Hepatocyte (in vitro differentiated cells): ENCODE results near the gene ADGRV1. TPM values are rescaled to one million over a fixed set of nuclear protein-coding genes. Genes with fewer than 3 reads are reported as not detected.
A peak's percentile ranks its signal among the peaks of the same experiment; 100 is the strongest.

Experiments used
- DNase-seq: peaks from one replicate; pipeline ENCODE4 v3.0.0-alpha.2; 2016; ENCODE audit warnings: low spot score
- H2AFZ ChIP-seq: fragments of 200-600 bp; sonication (generic); 2 replicates; pipeline ENCODE4 v1.6.0; 2016; ENCODE audit warnings: antibody characterized with exemption, mild to moderate bottlenecking
- H3K27ac ChIP-seq: fragments of 200-600 bp; sonication (generic); 2 replicates; pipeline ENCODE4 v1.5.1; 2016; ENCODE audit warnings: mild to moderate bottlenecking
- H3K27me3 ChIP-seq: fragments of 200-600 bp; sonication (generic); 2 replicates; pipeline ENCODE4 v1.6.1; 2016
- H3K36me3 ChIP-seq: fragments of 200-600 bp; sonication (generic); replicated peaks from 2 replicates; pipeline ENCODE4 v1.5.1; 2016; ENCODE audit warnings: low read depth; ENCODE audit not compliant: insufficient read depth
- H3K4me1 ChIP-seq: fragments of 200-600 bp; sonication (generic); 2 replicates; pipeline ENCODE4 v1.5.1; 2016; ENCODE audit warnings: mild to moderate bottlenecking, moderate library complexity; ENCODE audit not compliant: insufficient read depth
- H3K4me2 ChIP-seq: fragments of 200-600 bp; sonication (generic); 2 replicates; pipeline ENCODE4 v1.6.0; 2016
- H3K4me3 ChIP-seq: fragments of 200-600 bp; sonication (generic); 2 replicates; pipeline ENCODE4 v1.5.1; 2016; ENCODE audit warnings: mild to moderate bottlenecking
- H3K79me2 ChIP-seq: fragments of 200-600 bp; sonication (generic); 2 replicates; pipeline ENCODE4 v1.6.0; 2017; ENCODE audit warnings: mild to moderate bottlenecking
- H3K9me2 ChIP-seq: fragments of 200-600 bp; sonication (generic); replicated peaks from 2 replicates; pipeline ENCODE4 v1.6.0; 2017; ENCODE audit warnings: mild to moderate bottlenecking; ENCODE audit not compliant: insufficient read depth
- H3K9me3 ChIP-seq: fragments of 200-600 bp; sonication (generic); 2 replicates; pipeline ENCODE4 v1.5.1; 2016; ENCODE audit warnings: low read depth, mild to moderate bottlenecking
- H4K20me1 ChIP-seq: fragments of 200-600 bp; sonication (generic); 2 replicates; pipeline ENCODE4 v1.6.0; 2016; ENCODE audit warnings: mild to moderate bottlenecking; ENCODE audit not compliant: insufficient read depth, poor library complexity, severe bottlenecking
- EZH2 ChIP-seq: fragments of 200-600 bp; sonication (generic); IDR thresholded peaks from 2 replicates; pipeline ENCODE4 v1.6.1; 2016; ENCODE audit warnings: antibody characterized with exemption, mild to moderate bottlenecking, borderline replicate concordance
- EZH2phosphoT487 ChIP-seq: fragments of 200-600 bp; sonication (generic); IDR thresholded peaks from one replicate; pipeline ENCODE4 v1.6.1; 2018; ENCODE audit warnings: antibody characterized with exemption, mild to moderate bottlenecking, low read depth, moderate library complexity; ENCODE audit not compliant: unreplicated experiment, severe bottlenecking
- WGBS: methylation state at CpG from one replicate; pipeline ENCODE4 v1.1.6; 2016; ENCODE audit warnings: low lambda C conversion rate; ENCODE audit errors: missing lambda C conversion rate; 5-methylcytosine and 5-hydroxymethylcytosine counted together
- polyA plus RNA-seq: library from polyadenylated mRNA; unstranded; fragments of >200 nt; fragmentation: Nextera tagmentation; extraction: Ambion mirVana; gene quantifications from 2 replicates; pipeline ENCODE4 v1.2.1, GENCODE V29; 2016
- total RNA-seq: library from RNA; depleted of rRNA; stranded (reverse); fragments of >200 nt; gene quantifications from 2 replicates; pipeline ENCODE4 v1.2.3, GENCODE V29; 2014
- TF ChIP-seq, protein P1 (sequence below): fragments of 200-600 bp; sonication (generic); IDR thresholded peaks from 2 replicates; pipeline ENCODE4 v1.5.1; 2016; ENCODE audit warnings: antibody characterized with exemption, mild to moderate bottlenecking; ENCODE audit not compliant: poor library complexity

The ADGRV1 gene
- total and polyA plus RNA-seq, 2 experiments from 2014 or later, result 74.9 to 88.3 TPM

DNA sequence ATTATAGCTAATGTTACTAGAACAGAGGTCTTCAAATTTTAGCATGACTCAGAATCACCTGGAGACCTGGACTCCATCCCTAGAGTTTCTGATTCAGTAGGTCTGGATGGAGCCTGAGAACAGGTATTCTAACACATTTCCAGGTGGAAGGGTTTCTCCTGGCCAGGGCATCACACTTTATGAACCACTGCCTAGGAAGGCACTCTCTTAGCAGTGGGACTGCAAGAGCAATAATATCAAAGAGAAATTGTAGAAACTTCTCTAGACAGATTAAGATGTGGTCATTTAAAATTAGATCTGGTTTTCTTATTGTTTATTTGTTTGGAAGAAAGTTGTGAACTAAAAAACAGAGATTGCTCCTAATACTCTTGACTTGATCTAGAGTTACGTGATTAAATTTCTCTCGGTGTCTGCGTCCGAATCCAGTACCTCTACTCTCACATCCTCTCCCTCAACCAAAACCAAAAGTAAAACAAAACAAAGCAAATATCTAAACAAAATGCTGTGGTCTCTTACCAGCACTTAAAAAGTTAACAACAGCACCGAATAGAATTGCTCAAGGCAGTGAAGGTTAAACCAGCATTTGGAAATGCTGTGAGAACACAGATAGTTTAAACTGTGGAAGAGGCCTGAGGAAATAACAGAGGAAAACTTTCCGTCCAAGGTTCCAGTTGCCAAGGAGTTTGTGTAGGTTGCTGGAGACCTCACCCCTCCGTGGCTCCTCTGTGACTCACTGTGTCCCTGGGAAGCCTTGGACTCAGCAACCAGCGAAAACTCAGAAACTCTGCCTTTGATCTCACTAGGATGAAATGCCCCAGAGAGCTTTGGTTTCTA, 631.1 kb downstream of the ADGRV1 start:
- 45% methylated on average over 8 of the region's 8 CpGs for WGBS
- H4K20me1 ChIP-seq, result no peaks in the 10 kb centered on the region
- H2AFZ ChIP-seq, result peak overlapping the region; percentile 13
- H3K79me2 ChIP-seq, result no peaks in the 10 kb centered on the region
- peak; percentile 86 for DNase-seq
- no peaks in the 10 kb centered on the region for H3K36me3 ChIP-seq
- H3K27ac ChIP-seq, result peak overlapping the region; percentile 68
- no peak overlapping the region for H3K4me3 ChIP-seq
- no peaks in the 10 kb centered on the region for H3K27me3 ChIP-seq
- TF ChIP-seq EZH2phosphoT487, result no peak
- TF ChIP-seq, protein P1, sequence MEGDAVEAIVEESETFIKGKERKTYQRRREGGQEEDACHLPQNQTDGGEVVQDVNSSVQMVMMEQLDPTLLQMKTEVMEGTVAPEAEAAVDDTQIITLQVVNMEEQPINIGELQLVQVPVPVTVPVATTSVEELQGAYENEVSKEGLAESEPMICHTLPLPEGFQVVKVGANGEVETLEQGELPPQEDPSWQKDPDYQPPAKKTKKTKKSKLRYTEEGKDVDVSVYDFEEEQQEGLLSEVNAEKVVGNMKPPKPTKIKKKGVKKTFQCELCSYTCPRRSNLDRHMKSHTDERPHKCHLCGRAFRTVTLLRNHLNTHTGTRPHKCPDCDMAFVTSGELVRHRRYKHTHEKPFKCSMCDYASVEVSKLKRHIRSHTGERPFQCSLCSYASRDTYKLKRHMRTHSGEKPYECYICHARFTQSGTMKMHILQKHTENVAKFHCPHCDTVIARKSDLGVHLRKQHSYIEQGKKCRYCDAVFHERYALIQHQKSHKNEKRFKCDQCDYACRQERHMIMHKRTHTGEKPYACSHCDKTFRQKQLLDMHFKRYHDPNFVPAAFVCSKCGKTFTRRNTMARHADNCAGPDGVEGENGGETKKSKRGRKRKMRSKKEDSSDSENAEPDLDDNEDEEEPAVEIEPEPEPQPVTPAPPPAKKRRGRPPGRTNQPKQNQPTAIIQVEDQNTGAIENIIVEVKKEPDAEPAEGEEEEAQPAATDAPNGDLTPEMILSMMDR, result no peak
- TF ChIP-seq EZH2, result no peak
- H3K9me2 ChIP-seq, result no peaks in the 10 kb centered on the region
- peak overlapping the region; percentile 47 for H3K4me2 ChIP-seq
- peaks cover 22% of the 10 kb centered on the region for H3K4me1 ChIP-seq
- H3K9me3 ChIP-seq, result no peaks in the 10 kb centered on the region

DNA sequence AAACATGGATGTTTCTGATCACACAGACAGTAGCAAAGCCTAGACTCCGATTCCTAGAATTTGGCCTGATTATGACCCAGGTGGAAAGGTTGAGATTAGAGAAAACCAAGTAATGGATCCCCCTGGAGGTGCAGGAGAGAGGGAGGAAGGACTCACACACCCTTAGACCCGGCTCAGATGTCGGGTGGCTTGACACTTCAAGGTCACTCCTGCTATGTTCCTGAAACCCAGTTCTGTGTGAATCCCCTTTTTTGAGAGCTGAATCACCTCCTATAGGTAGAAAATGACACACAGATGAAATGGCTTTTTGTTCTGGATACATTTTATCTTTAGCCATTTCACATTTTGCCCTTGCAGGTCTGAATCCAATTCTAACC, 631.7 kb downstream of the ADGRV1 start:
- Histone ChIP-seq H3K79me2 (no peaks in the 10 kb centered on the region), H3K4me1 (peaks cover 22% of the 10 kb centered on the region), H2AFZ (no peak overlapping the region), H3K36me3 (no peaks in the 10 kb centered on the region), H4K20me1 (no peaks in the 10 kb centered on the region), H3K9me3 (no peaks in the 10 kb centered on the region), H3K4me2 (peak overlapping the region; percentile 47), H3K4me3 (no peak overlapping the region), H3K27ac (peak overlapping the region; percentile 68), H3K27me3 (no peaks in the 10 kb centered on the region), H3K9me2 (no peaks in the 10 kb centered on the region)
- DNase-seq, result no peak
- TF ChIP-seq EZH2 (no peak), EZH2phosphoT487 (no peak)
- TF ChIP-seq, protein P1, result no peak
- WGBS, result 44% methylated on average over 3 of the region's 3 CpGs

DNA sequence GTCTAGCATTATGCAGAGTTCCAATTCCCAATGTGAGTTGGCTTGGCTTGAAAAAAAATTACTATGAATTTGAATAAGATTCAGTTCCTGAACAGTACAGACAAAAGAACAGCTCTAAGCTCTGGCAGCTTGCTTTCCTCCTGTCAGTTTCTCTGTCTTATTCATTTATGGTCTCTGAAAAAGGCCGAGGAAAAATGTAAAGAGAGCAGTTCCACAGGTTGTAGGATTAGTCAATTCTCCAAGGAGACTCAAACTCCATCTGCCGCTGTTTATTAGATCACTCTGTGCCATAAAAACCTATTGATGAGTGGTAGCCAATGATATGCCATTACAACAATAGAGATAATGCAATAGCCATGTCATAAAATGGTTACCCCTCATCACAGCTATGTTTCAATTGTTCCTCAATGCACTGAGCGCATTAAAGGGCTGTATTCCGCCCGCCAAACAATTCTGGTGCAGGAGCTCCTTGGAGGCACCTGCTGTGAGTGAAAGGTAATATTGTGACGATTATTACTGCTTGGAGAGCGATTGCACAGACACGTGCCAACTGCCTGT, 636.3 kb downstream of the ADGRV1 start:
- Histone ChIP-seq H3K27ac (peak overlapping the region; percentile 77), H2AFZ (no peak overlapping the region)
- peak; percentile 21 for DNase-seq

More for the DNA sequence above, 636.3 kb downstream of the ADGRV1 start:
- H3K4me3 ChIP-seq, result no peak overlapping the region
- H3K9me2 ChIP-seq, result no peaks in the 10 kb centered on the region
- H3K4me1 ChIP-seq, result peaks cover 11% of the 10 kb centered on the region
- H3K27me3 ChIP-seq, result no peaks in the 10 kb centered on the region
- no peaks in the 10 kb centered on the region for H3K79me2 ChIP-seq
- H3K9me3 ChIP-seq, result no peaks in the 10 kb centered on the region
- no peaks in the 10 kb centered on the region for H4K20me1 ChIP-seq
- no peaks in the 10 kb centered on the region for H3K36me3 ChIP-seq
- peak overlapping the region; percentile 13 for H3K4me2 ChIP-seq
- WGBS, result 69% methylated on average over 8 of the region's 8 CpGs
- TF ChIP-seq EZH2phosphoT487, result no peak
- TF ChIP-seq EZH2, result no peak
- TF ChIP-seq, protein P1, result no peak
